ENCODE results near the gene MEGF11.

GRCh38 chr15:66142285-66142684 lies 111.3 kb downstream of the MEGF11 start:
- TF ChIP-seq, protein P1, sequence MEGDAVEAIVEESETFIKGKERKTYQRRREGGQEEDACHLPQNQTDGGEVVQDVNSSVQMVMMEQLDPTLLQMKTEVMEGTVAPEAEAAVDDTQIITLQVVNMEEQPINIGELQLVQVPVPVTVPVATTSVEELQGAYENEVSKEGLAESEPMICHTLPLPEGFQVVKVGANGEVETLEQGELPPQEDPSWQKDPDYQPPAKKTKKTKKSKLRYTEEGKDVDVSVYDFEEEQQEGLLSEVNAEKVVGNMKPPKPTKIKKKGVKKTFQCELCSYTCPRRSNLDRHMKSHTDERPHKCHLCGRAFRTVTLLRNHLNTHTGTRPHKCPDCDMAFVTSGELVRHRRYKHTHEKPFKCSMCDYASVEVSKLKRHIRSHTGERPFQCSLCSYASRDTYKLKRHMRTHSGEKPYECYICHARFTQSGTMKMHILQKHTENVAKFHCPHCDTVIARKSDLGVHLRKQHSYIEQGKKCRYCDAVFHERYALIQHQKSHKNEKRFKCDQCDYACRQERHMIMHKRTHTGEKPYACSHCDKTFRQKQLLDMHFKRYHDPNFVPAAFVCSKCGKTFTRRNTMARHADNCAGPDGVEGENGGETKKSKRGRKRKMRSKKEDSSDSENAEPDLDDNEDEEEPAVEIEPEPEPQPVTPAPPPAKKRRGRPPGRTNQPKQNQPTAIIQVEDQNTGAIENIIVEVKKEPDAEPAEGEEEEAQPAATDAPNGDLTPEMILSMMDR (IDR thresholded peaks at IDR 0.05), result no peak
- no peak for TF ChIP-seq POLR2A (IDR thresholded peaks at IDR 0.05)

Measured in Peyer's patch (tissue), 4 donors.